Measurements from ENCODE around the gene TBC1D9B. TPM values are rescaled to one million over a fixed set of nuclear protein-coding genes. Genes with fewer than 3 reads are reported as not detected.

The TBC1D9B gene
- total and polyA plus RNA-seq, 9 of the 15 experiments (the other 6 are each of a cell fraction or from before 2014, with no cell fraction given), result 2.9 to 59.1 (median 33.5) TPM

DNA sequence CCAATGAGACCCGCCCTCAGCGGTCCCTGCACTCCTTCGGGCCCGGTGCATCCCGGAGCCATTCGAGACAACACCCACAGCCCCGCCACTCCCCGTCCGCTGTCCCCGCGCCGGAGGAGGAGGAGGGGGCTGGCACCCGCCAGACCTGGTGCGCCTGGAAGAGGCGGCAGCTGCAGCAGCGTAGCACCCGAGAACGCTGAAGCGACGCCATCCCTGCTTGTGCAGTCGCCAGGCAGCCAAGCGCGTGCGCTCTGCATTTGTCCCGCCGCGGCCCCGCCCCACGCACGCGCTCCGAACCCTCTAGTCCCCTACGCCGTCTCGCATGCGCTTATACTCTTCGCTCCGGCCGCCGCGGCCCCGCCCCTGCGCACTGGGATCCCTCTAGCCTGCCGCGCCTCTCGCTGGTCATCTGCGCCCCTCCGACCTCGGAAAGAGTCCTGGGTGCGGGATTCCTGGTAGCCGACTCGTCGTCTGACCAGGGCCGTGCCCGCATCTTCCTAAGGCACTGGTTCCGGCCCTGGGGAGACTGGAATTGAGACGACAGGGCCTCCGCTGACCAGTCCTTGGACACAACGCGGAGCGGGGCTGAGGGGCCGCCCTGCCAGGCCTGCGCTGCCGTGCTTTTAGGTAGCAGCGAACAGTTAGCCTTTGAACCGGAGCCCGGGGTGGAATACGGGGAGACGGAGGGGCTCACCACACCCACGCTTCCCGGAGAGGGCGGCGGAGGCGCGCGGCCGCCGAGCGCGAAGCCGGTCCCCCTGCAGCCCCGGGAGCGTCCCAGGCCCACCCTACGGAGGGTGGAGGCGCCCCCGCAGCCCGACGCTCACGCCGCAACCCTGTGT, 48.9 kb downstream of the TBC1D9B start, which contains the start of gene MRNIP (continued):
- TF ChIP-seq, protein P1, sequence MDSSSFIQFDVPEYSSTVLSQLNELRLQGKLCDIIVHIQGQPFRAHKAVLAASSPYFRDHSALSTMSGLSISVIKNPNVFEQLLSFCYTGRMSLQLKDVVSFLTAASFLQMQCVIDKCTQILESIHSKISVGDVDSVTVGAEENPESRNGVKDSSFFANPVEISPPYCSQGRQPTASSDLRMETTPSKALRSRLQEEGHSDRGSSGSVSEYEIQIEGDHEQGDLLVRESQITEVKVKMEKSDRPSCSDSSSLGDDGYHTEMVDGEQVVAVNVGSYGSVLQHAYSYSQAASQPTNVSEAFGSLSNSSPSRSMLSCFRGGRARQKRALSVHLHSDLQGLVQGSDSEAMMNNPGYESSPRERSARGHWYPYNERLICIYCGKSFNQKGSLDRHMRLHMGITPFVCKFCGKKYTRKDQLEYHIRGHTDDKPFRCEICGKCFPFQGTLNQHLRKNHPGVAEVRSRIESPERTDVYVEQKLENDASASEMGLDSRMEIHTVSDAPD (CRISPR knock-in tag; IDR thresholded peaks at IDR 0.05), result no peak
- TF ChIP-seq HMGN3 (IDR thresholded peaks at IDR 0.05; ENCODE audit: borderline replicate concordance, extremely low read depth, insufficient read length, low read depth, low read length) (peak; percentile 84), TBP (optimal IDR thresholded peaks at IDR 0.05; ENCODE audit: low read depth, low read length) (peak; percentile 67), TEAD4 (IDR thresholded peaks at IDR 0.05; ENCODE audit: low read length) (no peak), TEAD4 (CRISPR knock-in tag; IDR thresholded peaks at IDR 0.05; ENCODE audit: borderline replicate concordance) (peak; percentile 17; the same call in 1 of the 2 replicates), FOXP1 (CRISPR knock-in tag; IDR thresholded peaks at IDR 0.05) (peak; percentile 85; the same call in 1 of the 2 replicates), ETV5 (CRISPR knock-in tag; IDR thresholded peaks at IDR 0.05; ENCODE audit: low read depth) (0 out of 2 replicates have a peak, but pooled peaks have one; percentile 21), NCOA6 (IDR thresholded peaks at IDR 0.05) (no peak), ZBED1 (IDR thresholded peaks at IDR 0.05) (peak; percentile 41; the same call in 1 of the 2 replicates), POLR2G (IDR thresholded peaks at IDR 0.05; ENCODE audit: low read depth, low read length) (peak; percentile 91)
- TF ChIP-seq, protein P2, sequence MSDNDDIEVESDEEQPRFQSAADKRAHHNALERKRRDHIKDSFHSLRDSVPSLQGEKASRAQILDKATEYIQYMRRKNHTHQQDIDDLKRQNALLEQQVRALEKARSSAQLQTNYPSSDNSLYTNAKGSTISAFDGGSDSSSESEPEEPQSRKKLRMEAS (CRISPR knock-in tag; IDR thresholded peaks at IDR 0.05), result peak; percentile 97
- TF ChIP-seq, protein P3, sequence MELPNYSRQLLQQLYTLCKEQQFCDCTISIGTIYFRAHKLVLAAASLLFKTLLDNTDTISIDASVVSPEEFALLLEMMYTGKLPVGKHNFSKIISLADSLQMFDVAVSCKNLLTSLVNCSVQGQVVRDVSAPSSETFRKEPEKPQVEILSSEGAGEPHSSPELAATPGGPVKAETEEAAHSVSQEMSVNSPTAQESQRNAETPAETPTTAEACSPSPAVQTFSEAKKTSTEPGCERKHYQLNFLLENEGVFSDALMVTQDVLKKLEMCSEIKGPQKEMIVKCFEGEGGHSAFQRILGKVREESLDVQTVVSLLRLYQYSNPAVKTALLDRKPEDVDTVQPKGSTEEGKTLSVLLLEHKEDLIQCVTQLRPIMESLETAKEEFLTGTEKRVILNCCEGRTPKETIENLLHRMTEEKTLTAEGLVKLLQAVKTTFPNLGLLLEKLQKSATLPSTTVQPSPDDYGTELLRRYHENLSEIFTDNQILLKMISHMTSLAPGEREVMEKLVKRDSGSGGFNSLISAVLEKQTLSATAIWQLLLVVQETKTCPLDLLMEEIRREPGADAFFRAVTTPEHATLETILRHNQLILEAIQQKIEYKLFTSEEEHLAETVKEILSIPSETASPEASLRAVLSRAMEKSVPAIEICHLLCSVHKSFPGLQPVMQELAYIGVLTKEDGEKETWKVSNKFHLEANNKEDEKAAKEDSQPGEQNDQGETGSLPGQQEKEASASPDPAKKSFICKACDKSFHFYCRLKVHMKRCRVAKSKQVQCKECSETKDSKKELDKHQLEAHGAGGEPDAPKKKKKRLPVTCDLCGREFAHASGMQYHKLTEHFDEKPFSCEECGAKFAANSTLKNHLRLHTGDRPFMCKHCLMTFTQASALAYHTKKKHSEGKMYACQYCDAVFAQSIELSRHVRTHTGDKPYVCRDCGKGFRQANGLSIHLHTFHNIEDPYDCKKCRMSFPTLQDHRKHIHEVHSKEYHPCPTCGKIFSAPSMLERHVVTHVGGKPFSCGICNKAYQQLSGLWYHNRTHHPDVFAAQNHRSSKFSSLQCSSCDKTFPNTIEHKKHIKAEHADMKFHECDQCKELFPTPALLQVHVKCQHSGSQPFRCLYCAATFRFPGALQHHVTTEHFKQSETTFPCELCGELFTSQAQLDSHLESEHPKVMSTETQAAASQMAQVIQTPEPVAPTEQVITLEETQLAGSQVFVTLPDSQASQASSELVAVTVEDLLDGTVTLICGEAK (IDR thresholded peaks at IDR 0.05), result peak; percentile 62; the same call in 1 of the 2 replicates
- TF ChIP-seq, protein P3 (CRISPR knock-in tag; IDR thresholded peaks at IDR 0.05), result no peak

All from K562 (cell line).